Common myeloid progenitor, CD34-positive (primary cell): ENCODE measurements around the gene SDK2.

Source experiments
- CTCF ChIA-PET: fragments of 350-600 bp; sonication (Branson Sonifier 250); formaldehyde crosslinking; loops from one replicate; lab custom pipeline; 2021; ENCODE audit warnings: antibody characterized with exemption; lab: Charles Lee
- POLR2A ChIA-PET: fragments of 350-600 bp; sonication (Branson Sonifier 250); formaldehyde crosslinking; loops from one replicate; lab custom pipeline; 2021; ENCODE audit warnings: antibody characterized with exemption; lab: Charles Lee
- DNase-seq, 3 donors: peaks; one replicate each; pipeline versions ENCODE4 v3.0.0 to v3.0.0-alpha.2; 2013
- H3K27ac ChIP-seq, 2 experiments: 1 replicate in 1 of 2; 2 replicates in 1 of 2; pipeline ENCODE4 v1.7.0; 2013; ENCODE audit warnings: inconsistent platforms in 2 of 2, low read length in 2 of 2, mild to moderate bottlenecking in 2 of 2, low read depth in 1 of 2, moderate library complexity in 1 of 2; ENCODE audit not compliant: severe bottlenecking in 2 of 2, insufficient read depth in 1 of 2, poor library complexity in 1 of 2
- H3K27me3 ChIP-seq, 5 experiments: replicated peaks in 2 of 5; 1 replicate in 3 of 5; 2 replicates in 2 of 5; pipeline versions ENCODE4 v1.6.1 to v1.7.0; 2013; ENCODE audit warnings: low read length in 4 of 5, mild to moderate bottlenecking in 2 of 5, moderate library complexity in 2 of 5, inconsistent platforms in 1 of 5; ENCODE audit not compliant: insufficient read depth in 5 of 5, control insufficient read depth in 4 of 5
- H3K36me3 ChIP-seq, 4 experiments: 1 replicate in 2 of 4; 2 replicates in 2 of 4; pipeline versions ENCODE4 v1.6.1 to v1.7.0; 2013; ENCODE audit warnings: low read length in 3 of 4, control low read depth in 1 of 4, mild to moderate bottlenecking in 1 of 4; ENCODE audit not compliant: control insufficient read depth in 4 of 4, insufficient read depth in 4 of 4
- H3K4me1 ChIP-seq, 4 experiments: 1 replicate in 3 of 4; 2 replicates in 1 of 4; pipeline versions ENCODE4 v1.6.1 to v1.7.1; 2013; ENCODE audit warnings: low read length in 3 of 4, mild to moderate bottlenecking in 3 of 4, control low read depth in 1 of 4, inconsistent platforms in 1 of 4, moderate library complexity in 1 of 4; ENCODE audit not compliant: control insufficient read depth in 4 of 4, insufficient read depth in 4 of 4; ENCODE audit errors: control extremely low read depth in 1 of 4
- H3K4me3 ChIP-seq, 7 experiments: 1 replicate in 4 of 7; 2 replicates in 3 of 7; pipeline versions ENCODE4 v1.5.1 to v1.7.0; 2013; ENCODE audit warnings: mild to moderate bottlenecking in 7 of 7, low read length in 6 of 7, moderate library complexity in 6 of 7, inconsistent platforms in 2 of 7, low read depth in 2 of 7, control low read depth in 1 of 7; ENCODE audit not compliant: insufficient read depth in 4 of 7, control insufficient read depth in 1 of 7; ENCODE audit errors: extremely low read depth in 1 of 7
- H3K9me3 ChIP-seq, 5 experiments: 1 replicate in 4 of 5; 2 replicates in 1 of 5; pipeline versions ENCODE4 v1.6.1 to v1.7.1; 2013; ENCODE audit warnings: low read length in 4 of 5, mild to moderate bottlenecking in 2 of 5, inconsistent platforms in 1 of 5, low read depth in 1 of 5, moderate library complexity in 1 of 5; ENCODE audit not compliant: control insufficient read depth in 4 of 5, insufficient read depth in 2 of 5; ENCODE audit errors: control extremely low read depth in 1 of 5
- WGBS: methylation state at CpG from one replicate; pipeline ENCODE4 v1.1.5; 2013; ENCODE audit not compliant: insufficient coverage; 5-methylcytosine and 5-hydroxymethylcytosine counted together

The SDK2 gene

DNA sequence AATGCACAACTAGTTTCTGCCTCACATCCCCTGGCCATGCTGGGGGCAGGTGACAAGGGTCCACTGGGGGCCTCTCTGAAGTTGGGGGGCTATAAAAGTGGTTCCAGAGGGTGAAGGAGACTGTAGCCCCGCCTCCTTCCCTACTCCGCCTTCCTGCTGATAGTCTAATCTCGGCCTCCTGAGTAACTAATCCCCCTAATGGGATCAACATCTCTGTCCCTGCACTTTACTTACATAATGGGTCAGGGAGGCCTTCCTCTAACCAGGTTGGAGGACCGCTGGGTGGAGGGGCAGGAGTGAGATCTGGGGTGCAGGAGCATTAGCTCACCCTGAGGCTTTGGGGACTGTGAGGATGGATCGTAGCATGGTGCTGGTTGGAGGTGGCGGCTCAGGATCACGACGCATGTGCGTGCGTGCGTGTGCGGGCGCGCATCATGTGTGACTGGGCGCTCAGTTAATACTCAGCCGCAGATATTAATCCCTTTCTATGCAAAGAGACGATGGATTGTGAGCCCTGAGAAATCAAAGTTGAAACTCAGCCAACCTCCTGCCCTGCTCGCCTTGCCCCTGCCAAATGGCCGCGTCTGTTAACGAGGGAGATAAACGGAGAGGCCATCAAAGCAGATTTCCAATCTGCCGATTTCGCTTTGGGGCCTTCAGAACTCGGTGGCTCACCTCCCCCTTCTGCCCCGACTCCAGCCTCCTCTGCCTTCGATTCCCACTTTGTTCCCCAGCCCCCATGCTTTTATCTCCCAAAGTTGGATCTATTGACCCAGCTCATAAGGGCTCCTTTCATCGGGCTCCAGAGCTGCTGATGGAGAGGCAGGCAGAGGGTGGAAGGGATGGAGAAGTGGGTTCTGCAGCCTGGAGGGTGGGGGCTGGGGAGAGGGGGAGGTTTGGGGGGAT lies 107.3 kb downstream of the SDK2 start:
- peaks cover 0 to 9% (median 4%) of the 10 kb centered on the region in 4 experiments for H3K4me1 ChIP-seq
- no peak overlapping the region for H3K4me3 ChIP-seq
- no peaks in the 10 kb centered on the region for H3K36me3 ChIP-seq
- no peak overlapping the region for H3K27ac ChIP-seq
- WGBS = 97% methylated on average over 25 of the region's 28 CpGs
- H3K27me3 ChIP-seq = no peaks in the 10 kb centered on the region
- ChIA-PET CTCF (interaction anchor here (1.0 to 1.1 kb wide), 2 partner anchors 10 to 11 kb away, joined by 3 read pairs; no protein-coding TSS in a partner anchor), POLR2A (no interaction called here)
- H3K9me3 ChIP-seq = no peaks in the 10 kb centered on the region
- no peak for DNase-seq

DNA sequence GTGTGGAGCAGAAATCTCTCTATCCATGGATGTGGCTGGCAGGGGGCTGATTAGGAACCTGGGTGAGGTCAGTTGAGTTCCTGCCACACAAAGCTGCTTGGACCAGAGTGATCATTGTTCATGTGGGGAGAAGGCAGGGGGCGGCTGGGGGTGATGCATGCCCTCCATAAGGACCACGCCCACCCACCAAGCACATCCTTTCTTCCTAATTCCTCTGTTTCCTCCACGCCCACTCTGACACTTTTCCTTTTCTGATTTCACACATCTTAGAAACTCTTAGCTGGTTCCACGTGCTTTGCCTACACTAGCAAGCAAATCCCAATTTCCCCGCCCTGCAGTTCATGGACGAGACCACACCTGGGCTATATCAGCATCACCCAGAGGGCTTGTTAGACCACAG lies 108.5 kb downstream of the SDK2 start:
- DNase-seq = no peak
- WGBS = 88% methylated on average over 6 of the region's 6 CpGs
- Histone ChIP-seq H3K27me3 (no peaks in the 10 kb centered on the region), H3K4me3 (no peak overlapping the region), H3K27ac (no peak overlapping the region), H3K9me3 (no peaks in the 10 kb centered on the region), H3K4me1 (peaks cover 0 to 21% (median 8%) of the 10 kb centered on the region in 4 experiments), H3K36me3 (no peaks in the 10 kb centered on the region)
- ChIA-PET POLR2A (no interaction called here), CTCF (no interaction called here)

DNA sequence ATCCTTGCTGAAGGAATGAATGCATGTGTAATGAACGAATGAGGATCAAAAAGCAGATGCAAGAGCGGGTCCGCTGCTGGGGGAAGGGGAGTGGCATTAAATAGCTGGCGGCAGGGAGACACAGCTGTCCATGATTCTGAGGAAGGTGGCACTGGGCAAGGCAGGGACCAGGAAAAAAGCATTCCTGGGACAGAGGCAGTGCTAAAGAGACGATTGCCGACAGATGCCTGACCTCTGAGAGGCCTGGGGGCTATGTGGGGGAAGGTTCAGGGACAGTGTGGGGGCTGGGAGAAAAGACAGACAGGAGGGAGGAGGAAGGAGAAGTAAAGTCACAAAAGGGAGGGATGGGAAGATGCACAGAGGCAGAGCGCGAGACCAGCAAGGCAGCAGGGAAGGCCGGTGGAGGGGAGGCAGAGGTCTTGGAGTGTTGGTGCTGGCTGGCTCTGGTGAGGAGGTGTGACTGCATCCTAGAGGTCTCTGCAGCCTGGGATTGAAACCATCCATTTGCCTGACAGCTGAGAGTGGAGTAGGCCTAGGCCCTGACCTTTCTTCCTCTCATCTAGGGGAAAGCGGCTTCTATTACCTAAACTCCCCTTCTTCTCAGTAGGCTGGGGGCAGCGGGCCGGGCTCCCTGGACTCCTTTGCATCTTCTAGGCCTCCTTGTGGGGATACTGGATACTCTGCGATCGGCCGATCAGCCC lies 109.9 kb downstream of the SDK2 start:
- POLR2A ChIA-PET = no interaction called here
- CTCF ChIA-PET = no interaction called here
- no peak for DNase-seq
- Histone ChIP-seq H3K4me1 (peaks cover 0 to 22% (median 8%) of the 10 kb centered on the region in 4 experiments), H3K9me3 (no peaks in the 10 kb centered on the region), H3K4me3 (no peak overlapping the region), H3K27ac (no peak overlapping the region), H3K36me3 (no peaks in the 10 kb centered on the region), H3K27me3 (no peaks in the 10 kb centered on the region)
- WGBS = 94% methylated on average over 13 of the region's 15 CpGs

DNA sequence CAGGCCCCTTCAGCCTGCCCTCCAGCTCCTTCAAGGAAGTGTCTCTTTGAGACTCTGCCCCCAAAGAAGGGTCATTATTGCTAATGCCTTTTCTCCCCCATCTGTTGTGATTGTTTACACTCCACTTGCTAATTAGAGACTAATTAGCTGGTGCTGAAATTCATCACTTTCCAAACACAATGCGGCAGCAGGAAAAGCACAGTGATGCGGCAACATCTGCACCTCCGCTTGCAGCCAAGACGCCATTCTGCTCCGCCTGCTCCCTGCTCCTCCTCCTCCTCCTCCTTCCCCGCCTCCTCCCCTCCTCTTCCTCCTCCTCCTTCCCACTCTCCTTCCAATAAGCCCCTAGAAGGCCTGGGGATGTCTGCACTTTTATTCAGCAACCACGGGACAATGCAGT lies 110.5 kb downstream of the SDK2 start:
- DNase-seq = no peak
- no peaks in the 10 kb centered on the region for H3K9me3 ChIP-seq
- H3K27ac ChIP-seq = no peak overlapping the region
- ChIA-PET POLR2A (no interaction called here), CTCF (no interaction called here)
- no peaks in the 10 kb centered on the region for H3K27me3 ChIP-seq
- H3K36me3 ChIP-seq = no peaks in the 10 kb centered on the region
- peaks cover 0 to 22% (median 8%) of the 10 kb centered on the region in 4 experiments for H3K4me1 ChIP-seq
- H3K4me3 ChIP-seq = no peak overlapping the region
- WGBS = 100% methylated on average over 6 of the region's 7 CpGs

DNA sequence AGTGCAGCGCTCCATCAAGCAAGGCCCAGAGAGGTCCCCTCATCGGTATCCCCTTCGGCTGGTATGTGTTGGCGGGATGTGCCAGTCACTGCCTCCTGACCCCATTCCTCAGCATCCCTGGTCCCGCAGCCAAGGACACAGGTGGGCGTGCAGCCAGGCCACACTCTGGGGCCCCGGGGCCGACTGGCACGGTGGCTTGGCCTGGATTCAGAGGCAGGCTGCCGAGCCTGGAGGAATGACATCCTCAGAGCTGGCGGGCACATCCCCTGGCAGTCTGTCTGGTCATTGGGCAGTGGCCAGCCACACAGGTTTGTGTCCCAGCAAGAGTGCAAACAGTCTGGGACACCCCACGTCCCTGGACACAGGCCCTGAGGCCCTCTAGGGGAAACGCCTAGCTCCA lies 111.1 kb downstream of the SDK2 start:
- CTCF ChIA-PET = no interaction called here
- 88% methylated on average over 13 of the region's 13 CpGs for WGBS
- no peaks in the 10 kb centered on the region for H3K9me3 ChIP-seq
- DNase-seq = no peak
- H3K36me3 ChIP-seq = no peaks in the 10 kb centered on the region
- peaks cover 0 to 22% (median 8%) of the 10 kb centered on the region in 4 experiments for H3K4me1 ChIP-seq
- no peaks in the 10 kb centered on the region for H3K27me3 ChIP-seq
- H3K4me3 ChIP-seq = no peak overlapping the region
- POLR2A ChIA-PET = no interaction called here
- no peak overlapping the region for H3K27ac ChIP-seq

DNA sequence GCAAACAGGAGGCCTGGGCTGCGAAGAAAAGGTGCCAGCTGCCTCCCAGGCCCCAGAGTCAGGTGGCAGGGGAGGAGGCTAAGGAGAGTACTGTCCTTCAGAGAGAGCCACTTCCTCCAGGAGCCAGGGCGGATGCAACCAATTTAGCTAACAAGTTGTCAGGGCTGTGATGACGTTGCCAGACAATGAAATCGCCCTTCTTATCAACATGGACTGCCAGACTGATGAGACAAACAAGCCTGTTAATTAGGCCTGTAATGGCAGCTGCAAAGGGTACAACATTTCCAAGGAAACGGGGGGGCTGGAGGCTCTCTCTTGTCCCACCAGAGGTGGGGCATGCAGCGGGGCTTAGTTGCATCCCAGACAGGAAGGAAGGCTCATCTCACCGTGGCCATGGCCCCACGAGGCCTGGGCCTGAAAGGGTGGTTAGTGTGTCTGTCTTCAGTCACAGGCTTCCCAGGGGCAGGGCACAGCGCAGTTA lies 111.8 kb downstream of the SDK2 start:
- 78% methylated on average over 8 of the region's 9 CpGs for WGBS
- peak in 2 of 3 donors; percentile 31 to 45 for DNase-seq
- no peaks in the 10 kb centered on the region for H3K27me3 ChIP-seq
- no peaks in the 10 kb centered on the region for H3K36me3 ChIP-seq
- no peak overlapping the region for H3K27ac ChIP-seq
- H3K4me1 ChIP-seq = peaks cover 0 to 22% (median 8%) of the 10 kb centered on the region in 4 experiments
- no peak overlapping the region for H3K4me3 ChIP-seq
- CTCF ChIA-PET = no interaction called here
- POLR2A ChIA-PET = interaction anchor here (0.9 kb wide), 1 partner anchor 14 kb away, joined by 6 read pairs; no protein-coding TSS in a partner anchor
- H3K9me3 ChIP-seq = no peaks in the 10 kb centered on the region
